NCI-H2029 treated with DMSO at 0.1 percent for 48 hours (cell line): ENCODE measurements around the gene LTBP2.
"Not testable (repeated sequence)": the region's sequence is repeated elsewhere in the genome, so short reads cannot be mapped to it uniquely, and the experiment has no call there.

Experiments
- DNase-seq: peaks from one replicate; lab custom pipeline; 2025; lab: John Stamatoyannopoulos, UW

Gene LTBP2

DNA sequence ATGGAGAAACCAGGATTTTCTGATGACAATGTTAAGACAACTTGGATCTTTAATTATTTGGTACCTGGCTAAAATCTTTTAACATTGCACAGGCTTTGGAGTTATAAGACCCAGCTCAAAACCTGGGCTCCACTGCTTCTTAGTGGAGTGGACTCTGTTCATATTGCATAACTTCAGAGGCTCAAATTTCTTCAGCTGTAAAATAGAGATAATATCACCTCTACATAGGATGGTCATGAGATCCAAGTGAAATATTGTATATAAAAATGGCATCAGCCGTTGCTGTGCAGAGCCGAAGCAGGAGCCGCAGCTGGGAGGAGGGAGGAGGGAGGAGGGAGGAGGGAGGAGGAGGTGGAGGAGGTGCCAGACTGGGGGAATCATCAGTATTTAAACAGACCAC lies 129.5 kb downstream of the LTBP2 start:
- DNase-seq = no peak

DNA sequence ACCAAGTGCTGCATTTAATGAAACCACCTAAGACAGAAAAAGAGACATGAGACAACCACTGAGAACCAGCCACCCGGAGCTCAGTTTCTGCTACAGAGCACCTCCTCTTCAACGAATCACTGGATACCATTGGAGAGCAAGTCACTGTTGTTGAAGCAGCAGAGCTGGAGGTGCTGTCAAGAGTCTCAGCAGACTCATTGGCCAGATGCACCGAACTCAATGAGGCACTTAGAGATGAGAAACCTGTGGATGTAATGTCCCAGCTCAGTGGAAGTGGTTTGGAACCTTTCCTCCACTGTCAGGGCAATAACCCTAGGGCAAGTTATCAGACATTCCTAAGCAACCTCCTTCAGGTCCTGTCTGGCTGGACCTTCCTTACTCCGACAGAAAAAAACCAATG lies 132.0 kb downstream of the LTBP2 start:
- no peak for DNase-seq

- no peak for DNase-seq
Measured at GRCh38 chr14:74478996-74479635, 132.9 kb downstream of the LTBP2 start.

GRCh38 chr14:74476607-74477006 lies 135.4 kb downstream of the LTBP2 start:
- DNase-seq = no peak

- DNase-seq = no peak
Measured at GRCh38 chr14:74476107-74476506, 135.9 kb downstream of the LTBP2 start.

DNA sequence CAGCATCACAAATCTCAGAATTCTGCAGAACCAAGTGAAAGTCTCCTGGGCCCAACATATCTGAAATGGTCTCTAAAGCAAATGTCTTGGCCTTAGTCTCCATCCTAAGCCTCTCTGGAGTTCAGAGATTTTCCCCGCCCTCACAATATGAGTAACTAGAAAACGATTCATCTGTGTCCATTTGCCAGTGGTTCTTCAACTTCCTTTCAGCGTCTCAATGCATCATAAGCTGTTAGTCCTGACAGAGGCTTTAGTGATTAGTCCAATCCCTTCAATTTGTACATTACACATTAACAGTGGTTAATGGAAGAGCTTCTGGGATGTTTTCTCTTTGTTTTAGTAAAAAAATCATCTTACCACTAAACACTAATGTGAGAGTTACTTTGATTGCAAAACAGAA lies 136.4 kb downstream of the LTBP2 start:
- no peak for DNase-seq

- DNase-seq = no peak
Measured at GRCh38 chr14:74474376-74474775, 137.7 kb downstream of the LTBP2 start.

- DNase-seq = no peak
Measured at GRCh38 chr14:74472601-74473000, 139.4 kb downstream of the LTBP2 start.

DNA sequence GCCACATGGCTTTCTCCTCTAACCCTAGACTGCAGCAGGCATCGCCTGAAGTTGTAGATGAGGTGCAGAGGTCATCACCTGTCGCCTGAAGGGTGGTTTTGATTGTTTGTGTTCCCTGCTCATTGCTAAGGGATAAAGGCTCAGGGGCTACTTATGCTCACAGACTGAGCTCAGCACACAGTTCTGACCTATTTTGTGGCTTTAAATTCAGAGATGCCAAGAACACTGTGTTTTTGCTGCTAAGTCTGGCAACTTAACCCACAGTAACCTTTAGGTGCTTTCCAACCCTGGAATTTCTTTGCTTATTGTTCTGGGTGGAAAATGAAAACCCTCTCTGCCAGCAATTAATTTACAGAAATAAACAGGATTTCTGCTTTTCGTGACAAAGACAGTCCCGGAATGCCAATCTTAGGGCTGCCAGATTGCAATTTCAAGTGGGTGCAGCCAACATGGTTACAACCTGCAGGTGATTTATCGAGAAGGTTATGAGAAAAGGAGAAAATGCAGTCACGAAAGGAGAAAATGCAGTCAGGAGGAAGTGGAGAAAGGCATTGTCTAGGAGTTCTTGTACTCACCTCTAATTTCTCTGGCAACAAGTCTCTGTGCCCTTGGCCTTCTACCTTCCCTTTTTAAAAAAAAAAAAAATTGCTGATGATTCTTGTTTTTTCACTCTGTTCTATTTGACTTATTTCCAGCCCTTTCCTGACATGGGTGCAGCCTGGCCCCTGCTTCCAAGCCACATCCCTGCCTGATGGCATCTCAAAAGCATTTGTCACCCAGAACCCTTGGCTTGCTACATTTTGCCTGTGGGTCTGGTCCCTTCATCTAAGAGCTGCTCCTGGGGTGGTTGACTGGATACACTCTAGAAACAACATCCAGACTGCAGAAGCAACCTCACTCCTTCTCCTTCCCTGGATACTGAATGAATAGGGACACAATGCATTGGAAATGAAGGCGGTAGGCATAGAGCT lies 142.2 kb downstream of the LTBP2 start:
- DNase-seq = no peak

GRCh38 chr14:74468513-74468912 lies 143.5 kb downstream of the LTBP2 start:
- DNase-seq = no peak

- DNase-seq = no peak
Measured at GRCh38 chr14:74465335-74465734, 146.7 kb downstream of the LTBP2 start.

GRCh38 chr14:74464785-74465184 lies 147.3 kb downstream of the LTBP2 start:
- DNase-seq = no peak

- DNase-seq = no peak
Measured at GRCh38 chr14:74463697-74464096, 148.3 kb downstream of the LTBP2 start.

GRCh38 chr14:74462993-74463392 lies 149.0 kb downstream of the LTBP2 start:
- DNase-seq = no peak

- DNase-seq = no peak
Measured at GRCh38 chr14:74459976-74460375, 152.1 kb downstream of the LTBP2 start.

GRCh38 chr14:74459289-74459946 lies 152.6 kb downstream of the LTBP2 start:
- DNase-seq = no peak

DNA sequence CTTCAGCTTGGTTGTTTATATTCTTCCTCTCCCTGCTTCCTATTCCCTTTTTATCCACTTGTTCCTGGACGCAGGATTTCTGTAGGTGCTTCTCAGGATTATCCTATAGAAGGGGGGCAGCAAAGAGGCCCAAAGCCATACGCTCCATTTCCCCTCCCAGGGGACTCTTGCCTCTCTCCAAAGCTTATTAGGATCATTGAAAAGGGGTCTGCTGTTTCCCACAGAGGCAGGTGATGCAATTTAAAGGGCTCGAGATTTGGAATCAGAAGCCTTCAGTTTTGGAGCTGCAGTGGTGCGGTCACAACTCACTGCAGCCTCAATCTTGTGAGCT lies 154.5 kb downstream of the LTBP2 start:
- DNase-seq = no peak

GRCh38 chr14:74456684-74457564 lies 155.1 kb downstream of the LTBP2 start:
- no peak for DNase-seq

GRCh38 chr14:74454397-74454796 lies 157.6 kb downstream of the LTBP2 start:
- DNase-seq = not testable (repeated sequence)
